Ovary (tissue), 3 donors: ENCODE data around the gene RSBN1.

Source experiments
- EP300 ChIP-seq: sonication (generic); formaldehyde crosslinking; IDR thresholded peaks from one replicate; pipeline ENCODE4 v1.6.1; 2017; ENCODE audit warnings: antibody characterized with exemption
- TF ChIP-seq, protein P1 (sequence below), 3 donors: fragments of 450-650 bp in 2 of 3; fragments of 200-600 bp in 1 of 3; IDR thresholded peaks; one replicate each; pipeline versions ENCODE4 v1.5.1 to v1.8.0; 2016 to 2022; ENCODE audit warnings: antibody characterized with exemption in 3 of 3, mild to moderate bottlenecking in 1 of 3
- donor health status: DM: no; HTN: no; CAD: no.

DNA sequence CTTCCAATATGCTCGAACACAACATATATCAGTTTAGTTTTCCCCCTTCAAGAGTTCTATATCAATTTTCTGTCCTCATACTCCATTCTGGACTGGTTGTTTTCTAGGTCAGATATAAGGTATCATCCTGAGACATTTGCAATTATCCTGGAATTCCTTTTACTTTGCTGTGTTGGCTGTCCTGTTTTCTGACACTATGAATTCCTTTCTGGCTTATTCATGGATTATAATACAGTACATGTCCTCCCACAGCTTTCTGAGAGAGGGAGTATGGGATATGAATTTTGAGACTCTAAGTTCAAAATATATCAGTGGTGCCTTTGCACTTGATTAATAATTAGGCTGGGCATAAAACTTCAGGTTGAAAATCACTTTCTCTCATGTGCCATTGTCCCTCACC lies 64.9 kb downstream of the RSBN1 start:
- TF ChIP-seq EP300 = no peak
- TF ChIP-seq, protein P1, sequence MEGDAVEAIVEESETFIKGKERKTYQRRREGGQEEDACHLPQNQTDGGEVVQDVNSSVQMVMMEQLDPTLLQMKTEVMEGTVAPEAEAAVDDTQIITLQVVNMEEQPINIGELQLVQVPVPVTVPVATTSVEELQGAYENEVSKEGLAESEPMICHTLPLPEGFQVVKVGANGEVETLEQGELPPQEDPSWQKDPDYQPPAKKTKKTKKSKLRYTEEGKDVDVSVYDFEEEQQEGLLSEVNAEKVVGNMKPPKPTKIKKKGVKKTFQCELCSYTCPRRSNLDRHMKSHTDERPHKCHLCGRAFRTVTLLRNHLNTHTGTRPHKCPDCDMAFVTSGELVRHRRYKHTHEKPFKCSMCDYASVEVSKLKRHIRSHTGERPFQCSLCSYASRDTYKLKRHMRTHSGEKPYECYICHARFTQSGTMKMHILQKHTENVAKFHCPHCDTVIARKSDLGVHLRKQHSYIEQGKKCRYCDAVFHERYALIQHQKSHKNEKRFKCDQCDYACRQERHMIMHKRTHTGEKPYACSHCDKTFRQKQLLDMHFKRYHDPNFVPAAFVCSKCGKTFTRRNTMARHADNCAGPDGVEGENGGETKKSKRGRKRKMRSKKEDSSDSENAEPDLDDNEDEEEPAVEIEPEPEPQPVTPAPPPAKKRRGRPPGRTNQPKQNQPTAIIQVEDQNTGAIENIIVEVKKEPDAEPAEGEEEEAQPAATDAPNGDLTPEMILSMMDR (IDR thresholded peaks at IDR 0.05) = no peak
